ENCODE data around the gene EYA2.

- TF ChIP-seq CTCF (IDR thresholded peaks at IDR 0.05 in 4 of 5, conservative IDR thresholded peaks at IDR 0.05 in 1 of 5) (no peak), POLR2A (IDR thresholded peaks at IDR 0.05) (no peak)
These were observed 222.7 kb downstream of the EYA2 start for GRCh38 chr20:47117371-47117770.
